H4 (cell line): ENCODE data around the gene LIF. TPM values are rescaled to one million over a fixed set of nuclear protein-coding genes. Genes with fewer than 3 reads are reported as not detected.

Source experiments
- DNase-seq: peaks from one replicate; pipeline ENCODE4 v3.0.0-alpha.2; 2015; ENCODE audit warnings: low spot score
- total RNA-seq: library from RNA; depleted of rRNA; stranded (reverse); fragments of >200 nt; shearing (Covaris generic); gene quantifications from 2 replicates; pipeline ENCODE4 v1.2.3, GENCODE V29; 2014; rRNA removed

The LIF gene
- total RNA-seq, 1 experiment from 2014 or later: 3.9 TPM

DNA sequence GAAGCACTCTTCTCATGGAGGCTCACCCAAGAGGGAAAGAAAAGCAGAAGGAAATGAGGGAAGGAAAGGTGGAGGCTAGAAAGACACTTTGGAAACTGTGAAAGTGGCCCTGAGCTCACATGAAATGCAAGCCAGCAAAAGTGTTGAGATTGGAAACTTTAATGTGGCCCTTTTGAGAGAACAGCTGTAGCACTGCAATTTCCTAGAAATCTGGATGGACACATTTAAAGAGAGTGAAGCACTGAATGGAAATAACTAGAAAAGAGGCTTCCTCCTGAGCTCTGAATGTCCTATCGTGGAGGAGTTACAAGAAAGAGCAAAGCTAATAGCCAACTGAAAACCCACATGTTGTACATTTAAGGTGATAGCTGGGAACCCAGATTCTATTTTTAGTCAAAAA, 56.0 kb downstream of the LIF start:
- DNase-seq: no peak

Other genes with a start within 250 kb of the LIF start
- gene HORMAD2, start 166.3 kb downstream of the LIF start, total RNA-seq: not detected in 2 replicates
- gene OSM, start 20.1 kb upstream of the LIF start, total RNA-seq: not detected in 2 replicates
- 2.9 and 6.6 TPM in 2 replicates for gene CASTOR1, start 42.7 kb upstream of the LIF start, total RNA-seq
- gene TBC1D10A, start 80.2 kb upstream of the LIF start, total RNA-seq: 7.5 and 8.4 TPM in 2 replicates
- gene SF3A1, start 110.1 kb upstream of the LIF start, total RNA-seq: 14.5 and 45.6 TPM in 2 replicates
- gene CCDC157, start 110.2 kb upstream of the LIF start, total RNA-seq: 0.70 and 1.4 TPM in 2 replicates
- gene RNF215, start 140.7 kb upstream of the LIF start, total RNA-seq: 5.1 and 6.4 TPM in 2 replicates
- 2.4 and 7.8 TPM in 2 replicates for gene SEC14L2, start 150.3 kb upstream of the LIF start, total RNA-seq
- gene MTFP1, start 179.0 kb upstream of the LIF start, total RNA-seq: 45.6 and 47.0 TPM in 2 replicates
- gene SEC14L3, start 225.3 kb upstream of the LIF start, total RNA-seq: not detected in 2 replicates